Breast epithelium (tissue), 4 donors: ENCODE data around the gene ACO2. TPM values are rescaled to one million over a fixed set of nuclear protein-coding genes. Genes with fewer than 3 reads are reported as not detected.

Experiments used
- DNase-seq, 2 donors: peaks; one replicate each; pipeline ENCODE4 v3.0.0-alpha.2; 2019; ENCODE audit warnings: low spot score in 2 of 2
- H3K27ac ChIP-seq, 2 donors: fragments of 200-600 bp; sonication (generic) in 1 of 2; one replicate each; pipeline ENCODE4 v1.5.1; 2016 to 2019; ENCODE audit warnings: mild to moderate bottlenecking in 1 of 2
- H3K27me3 ChIP-seq, 2 donors: fragments of 200-600 bp; sonication (generic) in 1 of 2; one replicate each; pipeline versions ENCODE4 v1.5.1 to v1.6.0; 2017 to 2019; ENCODE audit warnings: control low read depth in 1 of 2, mild to moderate bottlenecking in 1 of 2
- H3K36me3 ChIP-seq: fragments of 200-600 bp; one replicate; pipeline ENCODE4 v1.5.1; 2019
- H3K4me1 ChIP-seq, 2 donors: fragments of 200-600 bp; sonication (generic); one replicate each; pipeline ENCODE4 v1.5.1; 2016 to 2019; ENCODE audit warnings: control low read depth in 1 of 2
- H3K4me3 ChIP-seq, 3 donors: fragments of 200-600 bp; sonication (generic); 1 replicate in 2 of 3; 2 replicates in 1 of 3; pipeline ENCODE4 v1.5.1; 2016 to 2019; ENCODE audit warnings: mild to moderate bottlenecking in 3 of 3, moderate library complexity in 2 of 3
- H3K9me3 ChIP-seq, 2 donors: fragments of 200-600 bp; sonication (generic) in 1 of 2; one replicate each; pipeline ENCODE4 v1.5.1; 2016 to 2019; ENCODE audit warnings: control low read depth in 1 of 2
- CTCF ChIP-seq, 3 donors: fragments of 450-650 bp; IDR thresholded peaks; one replicate each; pipeline ENCODE4 v1.5.1; 2016 to 2017; ENCODE audit warnings: antibody characterized with exemption in 3 of 3, mild to moderate bottlenecking in 3 of 3, moderate library complexity in 3 of 3
- POLR2A ChIP-seq: fragments of 450-650 bp; IDR thresholded peaks from one replicate; pipeline ENCODE4 v1.6.1; 2016; ENCODE audit warnings: antibody characterized with exemption, mild to moderate bottlenecking, moderate library complexity
- POLR2AphosphoS5 ChIP-seq, 3 donors: sonication (generic); formaldehyde crosslinking; IDR thresholded peaks; one replicate each; pipeline ENCODE4 v1.6.1; 2017; ENCODE audit warnings: antibody characterized with exemption in 3 of 3
- intact Hi-C: fragments of 100-400 bp; cut with DNase I; formaldehyde crosslinking; loops from one replicate; pipeline ENCODE4 v1.15.1; 2023; ENCODE audit warnings: low total_unique reads
- total RNA-seq, 3 donors: library from RNA; depleted of rRNA; stranded (reverse); fragments of >200 nt; gene quantifications; one replicate each; pipeline ENCODE4 v1.1.0, GENCODE V29; 2016

Gene ACO2
- total RNA-seq, 3 donors from 2014 or later, result 58.1 to 92.2 (median 65.2) TPM

DNA sequence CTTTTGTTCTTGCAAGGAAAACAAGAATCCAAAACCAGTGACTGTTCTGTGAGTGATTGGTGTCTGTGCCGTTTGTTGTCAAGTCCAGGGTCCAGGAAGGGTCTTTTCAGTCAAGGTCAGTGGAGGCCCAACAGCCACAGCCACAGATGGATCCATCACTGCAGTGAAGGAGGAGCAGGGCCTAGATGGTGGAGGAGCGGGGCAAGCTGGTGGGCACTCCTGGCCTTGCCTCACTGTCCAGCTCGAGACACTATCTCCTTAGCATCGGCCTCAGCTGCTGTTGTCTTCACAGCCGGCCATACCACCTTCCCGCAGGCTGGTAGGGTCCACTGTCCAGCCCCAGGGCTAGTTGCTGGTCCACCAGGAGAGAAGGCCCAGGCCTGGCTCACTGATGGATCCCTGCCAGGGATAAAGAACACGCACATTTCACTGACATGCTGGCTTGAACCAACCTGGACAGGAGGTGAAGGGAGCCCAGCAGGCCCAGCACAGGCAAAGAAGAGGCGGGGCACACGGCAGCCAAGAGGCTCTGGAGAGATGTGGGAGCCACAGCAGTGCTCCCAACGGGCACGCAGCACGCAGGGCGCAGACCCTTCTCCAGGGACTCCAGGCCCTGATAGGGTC lies 60.1 kb downstream of the ACO2 start:
- Histone ChIP-seq H3K27me3 (no peaks in the 10 kb centered on the region), H3K4me1 (peaks cover 5 to 6% of the 10 kb centered on the region in 2 donors), H3K36me3 (peaks cover 6% of the 10 kb centered on the region), H3K9me3 (no peaks in the 10 kb centered on the region), H3K27ac (no peak overlapping the region), H3K4me3 (no peak overlapping the region)
- no peak for TF ChIP-seq POLR2AphosphoS5 (IDR thresholded peaks at IDR 0.05)
- TF ChIP-seq POLR2A, result no peak
- no peak for TF ChIP-seq CTCF (IDR thresholded peaks at IDR 0.05)
- intact Hi-C loops, result no loop called here
- no peak for DNase-seq

DNA sequence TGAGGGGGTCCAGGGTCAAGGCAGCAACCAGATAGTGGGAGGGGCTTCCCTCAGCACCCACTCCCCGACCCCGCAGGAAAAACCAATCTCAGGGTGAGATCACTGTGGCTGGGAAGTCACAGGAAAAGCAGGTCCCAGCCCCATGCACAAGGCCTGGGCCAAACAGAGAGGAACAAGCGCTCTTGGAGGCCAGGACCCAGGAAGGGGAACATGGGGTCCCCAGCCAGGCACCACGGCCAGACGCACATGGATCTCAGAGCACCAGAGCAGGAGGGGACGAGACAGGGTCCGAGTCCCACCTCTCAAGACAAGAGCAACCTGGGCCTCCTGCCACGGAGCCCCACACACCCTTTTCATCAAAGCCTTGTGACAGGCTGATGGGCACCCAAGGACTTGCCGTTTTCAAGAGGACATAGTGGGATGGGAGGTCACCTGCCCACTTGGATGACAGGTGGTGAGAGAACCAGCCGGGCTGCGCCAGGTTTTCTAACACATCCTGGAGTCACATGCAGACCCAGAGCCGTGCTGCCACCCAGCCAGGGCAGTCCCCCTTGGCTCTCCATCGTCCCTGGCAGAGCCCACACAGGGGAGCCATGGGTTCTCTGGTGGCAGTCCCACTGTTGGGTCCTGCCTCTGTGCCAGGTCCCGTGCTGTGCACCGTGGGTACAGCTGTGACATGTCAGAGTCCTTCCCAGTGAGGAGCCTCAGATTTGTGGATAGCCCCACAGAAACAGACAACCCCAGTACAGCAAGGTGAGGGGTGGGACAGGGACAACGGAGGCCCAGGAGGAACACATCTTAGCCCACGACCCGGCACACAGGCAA lies 62.2 kb downstream of the ACO2 start:
- peaks cover 6% of the 10 kb centered on the region for H3K36me3 ChIP-seq
- H3K4me1 ChIP-seq, result peaks cover 0 to 6% of the 10 kb centered on the region in 2 donors
- H3K27me3 ChIP-seq, result no peaks in the 10 kb centered on the region
- H3K9me3 ChIP-seq, result no peaks in the 10 kb centered on the region
- H3K4me3 ChIP-seq, result no peak overlapping the region
- H3K27ac ChIP-seq, result peak overlapping the region in 1 of 2 donors; percentile 30
- DNase-seq, result no peak
- intact Hi-C loops, result no loop called here
- TF ChIP-seq POLR2A (no peak), CTCF (IDR thresholded peaks at IDR 0.05) (no peak), POLR2AphosphoS5 (IDR thresholded peaks at IDR 0.05) (no peak)

- peaks cover 0 to 6% of the 10 kb centered on the region in 2 donors for H3K4me1 ChIP-seq
- no peak overlapping the region for H3K27ac ChIP-seq
- H3K36me3 ChIP-seq, result peaks cover 6% of the 10 kb centered on the region
- H3K27me3 ChIP-seq, result no peaks in the 10 kb centered on the region
- H3K4me3 ChIP-seq, result no peak overlapping the region
- no peak for DNase-seq
- no peak for TF ChIP-seq POLR2AphosphoS5 (IDR thresholded peaks at IDR 0.05)
- TF ChIP-seq POLR2A, result no peak
- no peak for TF ChIP-seq CTCF (IDR thresholded peaks at IDR 0.05)
- intact Hi-C loops, result no loop called here
- no peaks in the 10 kb centered on the region for H3K9me3 ChIP-seq
Observed at GRCh38 chr22:41531715-41532477, 63.0 kb downstream of the ACO2 start.

DNA sequence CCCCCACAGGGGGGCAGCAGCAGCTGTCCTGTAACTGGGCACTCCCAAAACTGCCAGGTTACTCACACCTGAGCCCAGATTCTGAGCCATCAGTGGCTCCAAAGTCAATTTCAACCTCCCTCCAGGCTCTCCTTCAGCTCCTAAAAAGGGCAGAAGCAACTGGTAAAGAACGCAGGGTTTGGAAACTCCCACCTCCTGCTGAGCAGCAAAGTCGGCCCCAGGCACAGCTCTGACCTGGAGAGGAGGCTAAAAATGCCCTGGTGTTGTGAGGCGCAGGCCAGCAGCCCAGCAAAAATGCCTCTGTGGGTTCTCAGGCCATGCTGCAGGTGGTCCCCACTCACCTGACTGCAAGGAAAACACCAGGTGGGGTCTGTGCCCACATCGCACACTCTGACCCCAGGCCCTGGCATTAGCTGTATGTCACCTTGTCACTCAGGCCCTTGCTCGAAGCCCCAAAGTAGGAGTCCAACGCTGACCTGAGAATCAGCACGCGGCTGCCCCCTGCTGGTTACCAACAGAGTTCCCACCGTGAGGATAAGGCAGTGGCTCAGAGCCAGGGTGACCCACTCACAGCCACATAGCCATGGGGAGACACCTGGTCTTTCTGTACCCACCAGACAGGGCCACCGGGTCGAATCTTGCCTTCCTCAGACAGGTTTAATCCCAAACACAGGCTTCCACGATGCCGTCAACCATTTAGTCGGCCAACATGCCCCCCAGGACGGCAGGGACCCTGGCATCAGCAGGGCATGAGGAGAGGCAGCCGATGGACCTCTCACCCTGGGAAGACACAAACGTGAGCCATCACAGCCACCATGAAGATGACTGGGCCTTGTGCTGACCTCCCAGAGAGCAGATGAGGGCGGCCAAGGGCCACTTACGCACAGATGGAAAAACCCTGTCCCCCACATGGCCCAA lies 64.2 kb downstream of the ACO2 start:
- Histone ChIP-seq H3K4me3 (no peak overlapping the region), H3K4me1 (peaks cover 0 to 6% of the 10 kb centered on the region in 2 donors), H3K27me3 (no peaks in the 10 kb centered on the region), H3K36me3 (peaks cover 6% of the 10 kb centered on the region), H3K27ac (peak overlapping the region; percentile 10 to 36), H3K9me3 (no peaks in the 10 kb centered on the region)
- peak; percentile 60 to 64 (median 63) for TF ChIP-seq CTCF (IDR thresholded peaks at IDR 0.05)
- TF ChIP-seq POLR2A, result no peak
- DNase-seq, result no peak
- intact Hi-C loops, result no loop called here
